NOMO-1 treated with DMSO at 0.1 percent for 48 hours (cell line): ENCODE measurements around the gene SMOC2.
"Not testable (repeated sequence)": the region's sequence is repeated elsewhere in the genome, so short reads cannot be mapped to it uniquely, and the experiment has no call there.

Experiments
- DNase-seq: peaks from one replicate; lab custom pipeline; 2025; ENCODE audit not compliant: unreplicated experiment; lab: John Stamatoyannopoulos, UW

SMOC2 gene

DNA sequence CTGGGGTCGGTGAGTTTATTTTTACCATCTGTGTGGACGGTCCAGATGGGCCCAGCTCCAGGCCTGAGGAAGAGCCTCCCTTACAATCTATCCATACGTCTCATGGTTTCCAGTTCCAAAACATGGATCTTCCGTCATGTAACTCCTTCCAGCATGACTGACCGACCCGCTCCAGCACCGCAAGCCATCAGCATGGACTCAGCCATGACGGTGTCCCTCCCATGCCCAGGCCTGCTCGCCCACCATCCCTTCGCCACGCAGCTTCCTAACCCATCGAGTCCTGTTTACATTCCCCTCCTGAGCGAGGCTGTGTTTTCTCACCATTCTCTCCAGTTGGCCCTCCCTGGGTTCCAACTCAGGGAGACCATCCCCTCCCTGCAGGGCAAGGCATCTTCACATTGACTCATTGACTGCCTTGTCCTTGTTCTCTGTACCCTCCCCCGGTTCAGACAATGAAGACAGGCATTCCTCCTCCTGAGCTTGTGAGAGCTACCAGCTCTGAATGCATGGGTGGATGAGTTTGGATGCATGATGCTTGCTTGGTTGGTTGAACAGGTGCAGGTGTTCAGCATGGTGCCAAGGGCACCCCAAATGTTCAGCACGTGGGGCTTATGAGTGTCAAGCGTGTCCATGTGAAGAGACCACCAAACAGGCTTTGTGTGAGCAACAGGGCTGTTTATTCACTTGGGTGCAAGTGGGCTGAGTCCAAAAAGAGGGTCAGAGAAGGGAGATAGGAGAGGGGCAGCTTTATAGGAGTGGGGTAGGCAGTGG lies 235.8 kb downstream of the SMOC2 start:
- DNase-seq: no peak

DNA sequence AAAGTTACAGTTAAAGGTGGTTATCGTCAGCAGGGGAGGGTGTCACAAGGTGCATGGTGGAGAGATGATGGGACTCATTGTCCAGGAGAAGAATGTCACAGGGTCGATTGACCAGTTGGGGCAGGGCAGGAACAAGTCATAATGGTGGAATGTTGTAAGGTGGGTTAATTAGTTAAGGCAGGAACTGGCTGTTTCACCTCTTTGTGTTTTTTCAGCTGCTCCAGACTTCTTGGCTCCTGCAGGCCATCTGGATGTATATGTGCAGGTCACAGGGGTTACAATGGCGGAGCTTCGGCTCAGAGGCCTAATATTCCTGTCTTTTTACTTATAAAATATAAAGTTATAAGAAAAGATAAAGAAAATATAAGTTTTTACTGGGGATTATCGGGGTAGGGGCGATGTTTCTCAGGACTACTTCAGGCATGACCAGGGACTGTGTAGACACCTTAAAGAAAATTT lies 236.4 kb downstream of the SMOC2 start:
- not testable (repeated sequence) for DNase-seq

DNA sequence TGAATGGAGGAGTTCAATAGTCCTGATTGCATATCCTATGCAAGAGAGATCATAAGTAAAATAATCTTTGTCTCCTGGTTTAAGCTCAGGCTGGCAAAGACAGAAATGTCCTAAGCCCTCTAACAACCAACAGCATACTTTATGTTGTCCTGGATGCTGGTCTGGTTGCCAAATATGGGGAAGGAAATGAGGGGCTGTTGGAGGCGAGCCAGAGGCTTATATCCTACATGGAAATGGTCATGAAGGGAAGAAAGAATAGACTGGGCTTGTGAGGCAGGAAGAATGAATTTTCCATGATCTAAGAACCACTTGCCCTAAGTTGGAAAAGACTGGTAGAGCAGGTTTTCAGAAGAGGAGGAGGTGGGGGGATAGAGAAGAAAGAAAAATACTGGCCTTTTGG lies 237.1 kb downstream of the SMOC2 start:
- no peak for DNase-seq

DNA sequence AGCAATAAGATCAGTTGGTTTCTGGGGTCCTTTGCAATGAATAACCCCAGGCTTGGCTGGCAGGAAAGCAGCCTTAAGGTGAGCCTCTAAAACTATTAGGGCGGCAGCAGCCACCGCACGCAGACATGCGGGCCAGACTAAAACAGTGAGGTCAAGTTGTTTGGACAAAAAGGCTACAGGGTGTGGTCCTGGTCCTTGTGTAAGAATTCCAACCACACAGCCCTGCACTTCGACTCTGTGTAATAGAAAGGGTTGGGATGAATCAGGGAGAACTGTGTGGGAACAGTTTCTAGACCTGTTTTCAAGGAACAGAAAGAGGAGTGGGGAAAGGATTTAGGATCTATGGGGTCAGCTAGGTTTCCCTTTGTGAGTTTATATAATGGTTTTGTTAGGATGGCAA lies 237.6 kb downstream of the SMOC2 start:
- DNase-seq: no peak

DNA sequence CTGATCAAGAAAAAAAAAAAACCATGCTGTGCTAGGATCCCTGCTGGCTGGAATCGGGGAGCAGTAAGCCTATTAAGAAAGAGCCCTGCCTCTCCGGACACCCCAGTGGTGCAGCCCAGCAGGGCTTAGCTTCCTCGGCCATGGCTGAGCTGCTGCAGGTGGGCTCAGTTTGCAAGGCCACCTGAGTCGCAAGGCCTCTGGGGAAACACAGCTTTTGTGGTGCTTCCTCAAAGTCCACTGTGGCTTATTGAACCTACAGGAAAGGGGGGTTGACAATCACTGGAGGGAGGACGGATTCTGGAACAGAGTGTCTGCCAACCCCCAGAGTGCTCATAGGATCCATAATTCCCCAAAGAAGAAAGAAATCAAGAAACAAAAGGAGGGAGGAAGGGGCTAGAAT lies 240.8 kb downstream of the SMOC2 start:
- no peak for DNase-seq

DNA sequence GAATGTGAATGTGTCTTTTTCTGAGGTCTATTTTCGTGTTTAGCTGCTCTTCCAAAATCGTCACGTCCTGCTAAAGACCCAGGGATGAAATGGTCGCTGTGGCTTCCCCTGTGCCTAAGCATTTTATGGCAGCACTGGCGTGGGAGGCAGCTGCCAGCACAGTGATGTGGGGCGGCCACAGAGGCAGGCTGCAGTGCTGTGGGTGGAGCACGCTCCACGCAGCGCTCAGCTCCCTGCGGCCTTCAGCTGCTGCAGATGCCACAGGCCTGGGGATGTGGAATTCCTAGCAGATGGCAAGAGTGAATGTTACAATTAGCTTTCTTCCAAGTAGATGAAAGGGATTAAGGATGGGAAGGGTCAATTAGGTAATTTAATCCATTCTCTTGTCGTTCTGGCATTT lies 242.6 kb downstream of the SMOC2 start:
- no peak for DNase-seq

DNA sequence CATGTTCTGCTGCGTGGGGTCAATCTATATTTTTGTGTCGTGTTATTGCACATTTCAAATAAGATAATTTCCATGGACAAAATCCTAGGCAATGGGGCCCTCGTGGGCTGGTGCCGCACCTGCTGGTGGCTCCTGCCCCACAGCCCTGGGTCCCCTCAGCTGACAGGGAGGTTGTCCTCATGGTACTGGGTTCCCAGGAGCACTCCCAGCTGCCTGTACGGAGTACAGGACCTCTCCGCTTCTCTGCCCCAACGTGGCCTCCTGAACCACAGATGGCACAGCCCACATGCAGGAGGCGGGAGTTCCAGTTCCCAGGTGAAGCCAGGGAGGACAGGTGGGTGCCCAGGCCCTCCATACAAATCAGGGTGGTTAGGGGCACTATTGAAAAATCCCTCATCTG lies 243.5 kb downstream of the SMOC2 start:
- DNase-seq: no peak

DNA sequence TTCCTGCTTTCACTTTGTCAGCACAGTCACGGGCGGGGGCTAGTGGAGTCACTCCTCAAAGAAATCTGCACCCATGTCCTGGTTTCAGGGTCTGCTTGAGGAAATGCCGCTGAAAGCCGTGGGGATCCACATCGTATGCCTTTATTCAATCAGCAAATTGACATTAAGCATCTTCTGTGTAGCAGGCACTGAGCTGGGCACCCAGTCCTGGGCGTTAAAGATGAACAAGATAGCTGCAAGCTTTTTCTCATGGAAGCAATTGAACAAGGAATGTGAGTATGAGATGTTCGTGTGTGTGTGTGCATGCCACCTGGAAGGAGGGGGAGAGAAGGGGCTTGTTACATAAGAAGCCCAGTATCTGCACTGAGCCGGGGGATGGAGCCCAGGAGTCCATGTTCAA lies 243.9 kb downstream of the SMOC2 start:
- DNase-seq: no peak

DNA sequence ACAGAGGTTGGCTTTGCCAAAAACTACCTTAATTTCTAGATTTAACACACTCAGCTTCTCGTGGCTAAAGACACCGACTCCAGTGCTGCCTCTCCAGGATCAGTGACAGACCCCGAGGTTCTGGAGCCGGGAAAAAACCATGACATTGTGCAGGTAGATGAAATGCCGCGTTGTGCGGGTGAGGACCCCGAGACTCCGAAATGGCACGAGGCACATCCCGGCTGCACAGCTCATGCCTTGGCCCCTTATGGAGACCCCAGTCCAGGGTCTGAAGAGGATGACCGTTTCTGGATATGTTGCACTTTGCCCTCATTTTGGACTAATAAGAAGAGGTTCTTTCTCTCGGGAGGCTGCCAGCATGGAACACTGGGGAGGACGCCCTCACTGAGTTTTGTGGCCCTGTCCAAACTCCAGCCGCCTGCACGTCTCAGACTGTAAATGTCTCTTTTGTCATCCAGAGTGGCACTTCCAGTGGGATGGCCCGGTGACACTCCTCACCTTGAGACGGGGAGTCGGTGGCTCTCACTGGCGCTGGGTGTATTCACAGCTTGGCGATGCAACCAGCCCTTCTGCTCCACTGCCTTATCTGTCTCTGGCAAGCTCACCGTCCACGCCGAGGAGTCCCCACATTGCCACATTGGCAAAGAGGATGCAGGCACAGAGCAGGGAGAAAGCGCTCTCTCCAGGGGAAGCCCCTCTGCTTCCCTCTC lies 245.2 kb downstream of the SMOC2 start:
- DNase-seq: no peak

DNA sequence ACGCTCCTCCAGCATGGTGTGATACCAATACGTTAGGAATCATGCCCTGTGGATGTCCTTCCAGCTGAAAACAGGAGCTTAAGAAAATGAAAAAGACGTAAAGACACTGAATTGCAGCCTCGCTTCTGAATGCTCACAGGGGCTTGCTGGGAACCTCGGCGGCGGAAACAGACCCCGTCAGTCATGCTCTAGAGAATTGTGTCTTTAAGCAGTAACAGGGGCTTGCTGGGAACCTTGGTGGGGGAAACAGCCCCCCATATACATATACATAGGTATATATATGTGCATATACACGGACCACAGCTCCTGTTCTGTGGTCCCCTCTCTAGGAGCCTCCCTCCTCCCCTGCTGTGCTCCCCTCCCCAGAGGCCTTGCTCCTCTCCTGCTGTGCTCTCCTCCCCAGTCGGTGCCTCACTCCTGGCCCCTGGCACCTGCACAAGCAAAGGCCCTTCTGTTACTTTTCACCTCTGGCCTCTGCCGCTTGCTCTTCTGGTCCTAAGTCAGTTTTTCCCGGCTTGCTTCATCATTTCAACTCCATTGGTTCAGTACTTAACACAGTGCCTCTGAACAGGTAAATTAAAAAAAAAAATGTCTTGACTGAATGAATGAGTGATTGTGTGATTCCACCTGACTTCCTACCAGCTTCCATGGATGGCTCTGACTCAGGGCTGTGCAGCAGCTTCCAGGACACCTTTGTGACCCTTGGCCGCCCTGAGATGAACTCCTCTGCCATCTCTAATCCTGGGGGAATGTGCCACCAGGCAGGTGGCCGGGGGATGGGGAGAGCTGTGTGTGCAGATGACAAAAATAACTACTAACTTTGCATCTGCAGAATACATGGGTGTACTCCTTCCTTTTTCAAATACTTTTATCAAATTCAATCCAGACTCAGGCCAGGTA lies 246.1 kb downstream of the SMOC2 start:
- no peak for DNase-seq

DNA sequence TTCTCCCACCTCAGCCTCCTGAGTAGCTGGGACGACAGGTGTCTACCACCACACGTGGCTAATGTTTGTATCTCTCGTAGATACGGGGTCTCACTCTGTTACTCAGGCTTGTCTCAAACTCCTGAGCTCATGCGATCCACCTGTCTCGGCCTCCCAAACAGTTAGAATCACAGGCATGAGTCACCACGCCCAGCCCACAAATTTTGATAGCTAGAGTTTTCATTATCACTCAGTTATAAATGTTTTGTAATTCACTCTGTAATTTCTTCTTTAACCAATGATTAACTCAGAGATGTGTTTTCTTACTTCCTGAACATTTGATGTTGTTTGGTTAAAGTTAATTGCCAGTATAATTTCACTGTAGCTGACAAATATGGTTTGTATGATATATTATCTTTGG lies 249.3 kb downstream of the SMOC2 start:
- DNase-seq: no peak

DNA sequence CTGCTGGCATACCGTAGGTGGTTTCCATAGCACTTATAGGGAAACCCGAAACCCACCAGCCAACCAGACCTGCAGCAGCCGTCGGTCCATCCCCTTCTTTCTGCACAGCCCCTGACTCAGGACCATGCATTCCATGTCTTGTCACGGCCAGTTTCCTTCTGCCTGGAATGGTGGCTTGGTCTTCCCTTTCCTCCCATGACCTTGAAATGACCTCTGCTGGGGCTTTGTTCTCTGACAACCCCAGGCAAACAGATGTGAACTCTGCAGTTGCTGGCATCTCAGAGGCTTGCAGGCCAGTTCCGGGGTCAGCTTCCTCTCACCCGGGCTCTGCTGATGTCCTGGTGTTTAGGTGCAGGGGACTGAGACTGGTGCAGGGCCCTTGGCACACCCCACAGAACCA lies 250.8 kb downstream of the SMOC2 start:
- DNase-seq: no peak

DNA sequence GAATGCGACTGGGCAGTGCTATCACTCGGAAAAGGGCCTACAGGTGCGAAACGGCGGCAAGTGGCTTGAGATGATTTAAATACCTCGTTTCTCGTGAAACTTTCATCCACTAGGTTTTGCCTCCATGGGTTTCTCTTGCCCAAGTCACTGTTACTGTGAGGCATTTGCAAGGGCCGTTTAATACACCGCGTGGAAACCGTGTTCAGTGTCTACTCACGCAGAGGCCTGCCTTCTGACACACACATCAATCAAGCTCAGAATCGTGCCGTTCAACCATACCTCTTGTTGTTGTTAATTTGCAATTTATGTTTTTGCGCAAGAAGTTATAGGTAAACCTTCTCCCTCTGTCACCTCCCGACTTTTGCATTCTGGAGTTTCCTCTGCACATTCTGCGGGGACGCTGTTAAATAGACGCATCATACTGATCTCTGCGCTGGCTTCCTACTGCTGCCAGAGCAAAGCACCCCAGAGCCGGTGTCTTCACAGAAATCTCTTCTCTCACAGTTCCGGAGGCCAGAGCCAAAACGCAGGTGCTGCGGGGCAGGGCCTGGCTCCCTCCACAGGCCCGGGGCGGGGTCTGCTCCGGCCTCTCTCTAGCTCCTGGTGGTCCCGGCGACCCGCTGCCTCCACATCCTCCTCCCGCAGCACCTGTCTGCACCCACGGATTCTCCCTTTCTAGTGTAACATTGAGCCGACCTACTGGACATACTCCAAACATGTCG lies 251.4 kb downstream of the SMOC2 start:
- DNase-seq: no peak

DNA sequence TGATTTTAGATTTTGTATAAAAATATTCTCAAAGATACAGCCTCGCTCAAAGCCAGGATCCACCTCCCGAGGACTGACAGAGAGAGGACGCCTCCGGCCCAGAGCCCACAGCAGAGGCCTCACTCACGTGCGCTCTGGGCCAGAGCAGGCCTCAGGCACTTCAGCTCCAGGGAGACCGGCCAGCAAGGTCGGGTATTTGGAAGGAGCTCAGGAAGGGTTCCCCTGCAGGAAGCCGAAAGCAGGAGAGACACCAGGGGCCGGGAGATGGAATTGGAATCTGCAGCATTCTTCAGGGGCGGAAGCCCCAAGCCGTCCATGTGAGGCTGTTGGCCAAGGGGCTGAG lies 251.9 kb downstream of the SMOC2 start:
- DNase-seq: not testable (repeated sequence)

DNA sequence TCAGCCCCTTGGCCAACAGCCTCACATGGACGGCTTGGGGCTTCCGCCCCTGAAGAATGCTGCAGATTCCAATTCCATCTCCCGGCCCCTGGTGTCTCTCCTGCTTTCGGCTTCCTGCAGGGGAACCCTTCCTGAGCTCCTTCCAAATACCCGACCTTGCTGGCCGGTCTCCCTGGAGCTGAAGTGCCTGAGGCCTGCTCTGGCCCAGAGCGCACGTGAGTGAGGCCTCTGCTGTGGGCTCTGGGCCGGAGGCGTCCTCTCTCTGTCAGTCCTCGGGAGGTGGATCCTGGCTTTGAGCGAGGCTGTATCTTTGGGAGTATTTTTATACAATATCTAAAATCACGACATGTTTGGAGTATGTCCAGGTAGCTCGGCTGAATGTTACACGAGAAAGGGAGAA lies 253.8 kb downstream of the SMOC2 start:
- DNase-seq: not testable (repeated sequence)

DNA sequence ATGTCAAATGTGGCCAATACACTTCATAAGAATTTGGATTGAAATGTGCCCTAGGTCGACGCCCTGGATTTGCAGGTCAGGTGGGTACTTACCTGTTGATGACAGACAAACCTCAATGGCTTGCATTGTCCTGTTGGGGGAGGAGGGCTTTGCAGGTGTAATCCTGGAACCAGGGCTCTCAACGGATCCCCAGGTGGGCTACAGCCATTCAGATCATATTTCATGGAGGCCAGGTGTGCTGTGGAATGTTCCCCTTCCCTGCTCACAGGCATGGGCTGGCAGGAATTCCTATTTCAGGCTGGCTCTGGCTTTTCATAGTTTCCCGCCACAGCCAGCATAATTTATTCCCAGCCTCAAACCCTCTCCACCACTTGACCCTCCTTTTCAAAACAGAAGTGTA lies 254.7 kb downstream of the SMOC2 start:
- DNase-seq: no peak

DNA sequence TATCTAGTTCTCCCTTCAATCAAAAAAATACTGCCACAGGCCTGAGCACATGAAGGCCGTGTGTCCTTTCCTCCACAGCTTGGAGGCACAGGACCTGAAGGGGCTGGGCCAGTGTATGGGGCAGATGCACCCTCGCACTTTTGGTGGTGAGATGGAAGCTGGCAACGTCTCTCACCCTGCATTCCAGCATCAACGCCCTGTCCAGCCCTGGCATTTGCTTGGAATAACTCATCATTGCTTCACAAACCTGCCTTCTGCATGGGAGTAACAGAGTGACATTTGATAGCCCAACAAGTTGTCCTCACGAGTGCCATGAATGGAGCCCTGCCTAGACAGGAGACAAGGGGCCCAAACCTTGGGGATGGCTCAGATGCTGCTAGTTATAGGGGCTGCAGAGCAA lies 257.9 kb downstream of the SMOC2 start:
- DNase-seq: no peak

DNA sequence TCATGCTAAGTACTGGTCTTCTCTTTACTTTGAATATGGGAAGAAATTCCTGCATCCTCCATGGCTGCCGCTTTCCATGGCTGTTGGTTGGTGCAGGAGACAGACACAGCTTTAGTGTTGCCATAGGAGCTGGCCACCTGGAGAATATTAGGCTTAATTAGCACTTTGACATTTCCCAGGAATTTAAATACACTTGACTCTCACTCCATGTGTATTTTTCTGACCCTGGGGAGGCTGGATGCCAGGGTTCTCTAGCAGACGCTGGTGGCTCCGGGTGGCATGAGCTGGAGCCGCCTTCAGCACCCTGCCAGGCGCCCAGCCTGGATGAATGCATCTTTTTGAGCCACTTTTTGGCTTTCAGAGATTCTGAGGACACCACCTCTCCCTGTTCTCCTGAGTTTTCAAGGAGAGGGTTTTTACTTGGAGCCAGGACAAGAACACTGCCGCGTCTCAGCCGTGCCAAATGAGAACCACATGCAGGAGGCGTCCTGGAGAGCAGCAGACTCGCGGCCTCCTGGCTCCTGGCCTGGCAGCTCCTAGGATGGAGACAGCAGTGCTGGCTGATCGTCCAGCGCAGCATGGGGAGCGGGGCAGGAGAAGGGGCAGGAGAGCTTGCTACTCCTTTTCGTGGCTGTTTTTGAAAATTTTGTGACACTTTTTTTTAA lies 258.8 kb downstream of the SMOC2 start:
- no peak for DNase-seq

DNA sequence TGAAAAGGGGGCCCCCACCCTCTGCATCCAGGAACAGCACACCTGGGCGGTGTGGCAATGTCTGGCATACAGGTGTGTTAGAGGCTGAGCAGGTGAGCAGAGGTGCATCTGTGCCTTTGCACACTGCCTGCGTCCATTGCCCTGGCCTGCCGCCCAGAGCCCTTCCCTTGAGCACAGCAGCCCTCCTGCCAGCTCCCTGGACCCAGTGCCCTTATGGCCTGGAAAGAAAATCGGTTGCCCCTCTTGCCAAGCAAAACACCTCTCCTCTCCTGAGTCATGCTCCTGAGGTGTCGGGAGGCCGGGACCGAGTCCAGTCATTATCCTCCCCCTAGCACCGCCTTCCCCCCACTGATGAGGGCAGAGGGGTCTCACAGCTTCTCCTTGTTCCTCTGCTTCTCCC lies 259.9 kb downstream of the SMOC2 start:
- DNase-seq: no peak

DNA sequence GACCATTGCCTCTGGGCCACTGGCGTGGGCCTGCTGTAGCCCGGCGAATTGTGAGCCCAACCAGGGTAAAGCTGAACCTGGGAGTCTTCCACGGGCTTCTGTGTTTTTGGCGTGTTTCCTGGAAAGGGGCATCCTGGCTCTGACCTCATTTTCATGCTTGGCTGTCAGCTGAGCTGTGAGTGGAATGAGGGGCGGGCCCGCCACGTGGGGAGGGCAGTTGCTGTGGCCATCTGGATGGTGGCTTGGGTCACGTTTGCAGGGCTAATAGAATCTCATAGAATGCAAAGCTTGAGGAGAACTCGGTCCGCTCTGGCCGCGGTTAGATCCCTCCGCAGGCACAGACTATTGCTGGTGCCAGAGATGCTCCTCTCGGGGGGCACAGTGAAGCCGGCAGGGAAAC lies 263.0 kb downstream of the SMOC2 start:
- no peak for DNase-seq

DNA sequence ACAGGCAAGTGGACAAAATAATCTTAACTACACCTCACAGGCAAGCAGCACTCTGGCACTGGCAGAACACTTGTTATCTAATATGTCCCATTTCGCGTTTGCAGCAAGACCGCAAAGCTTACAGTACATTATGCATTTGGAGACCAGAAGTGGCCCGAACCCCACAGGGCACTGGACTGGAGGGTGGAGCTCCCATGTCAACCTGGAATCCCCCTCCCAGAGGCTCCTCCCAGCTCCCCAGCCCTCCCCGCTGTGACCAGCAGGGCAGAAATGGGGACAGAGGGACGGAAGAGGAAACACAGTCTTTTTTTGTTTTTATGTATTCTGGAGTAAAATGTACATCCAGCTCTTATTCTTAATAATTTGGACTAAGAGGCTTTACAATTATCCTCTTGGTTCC lies 263.7 kb downstream of the SMOC2 start:
- no peak for DNase-seq
